ENCODE results near the gene TRMT2B.

- no peak for TF ChIP-seq RXRA (IDR thresholded peaks at IDR 0.05; ENCODE audit: borderline replicate concordance, low read depth)
- no peak for TF ChIP-seq USF1 (IDR thresholded peaks at IDR 0.05; ENCODE audit: borderline replicate concordance, low read depth)
- TF ChIP-seq POLR2AphosphoS5 (IDR thresholded peaks at IDR 0.05; ENCODE audit: low read depth, low read length), result no peak
- TF ChIP-seq CTCF (IDR thresholded peaks at IDR 0.05), result no peak
- no peak for TF ChIP-seq RAD21 (IDR thresholded peaks at IDR 0.05; ENCODE audit: low read length)
- no peak for TF ChIP-seq USF2 (IDR thresholded peaks at IDR 0.05; ENCODE audit: borderline replicate concordance, low read depth, low read length)
- TF ChIP-seq REST (IDR thresholded peaks at IDR 0.05; ENCODE audit: low read depth, low read length), result no peak
- no peak for TF ChIP-seq GABPA (IDR thresholded peaks at IDR 0.05; ENCODE audit: low read depth)
- no peak for TF ChIP-seq FOXJ3 (CRISPR knock-in tag; IDR thresholded peaks at IDR 0.05)
- no peak for TF ChIP-seq EZH2phosphoT487 (IDR thresholded peaks at IDR 0.05; ENCODE audit: borderline replicate concordance, low read depth)
- TF ChIP-seq RFX5 (IDR thresholded peaks at IDR 0.05; ENCODE audit: low read length), result no peak
Observed at GRCh38 chrX:100964362-100964761, 87.5 kb downstream of the TRMT2B start.
